ENCODE measurements around the gene SSB.

The SSB gene

GRCh38 chr2:169790581-169790980 lies 8.1 kb upstream of the SSB start:
- TF ChIP-seq CTCF (conservative IDR thresholded peaks at IDR 0.05), result no peak

GRCh38 chr2:169795181-169795580 lies 3.5 kb upstream of the SSB start:
- H3K27ac ChIP-seq, result no peak overlapping the region
- TF ChIP-seq CTCF (conservative IDR thresholded peaks at IDR 0.05), result no peak

More at GRCh38 chr2:169790581-169790980, 8.1 kb upstream of the SSB start:
- no peak overlapping the region for H3K27ac ChIP-seq

DNA sequence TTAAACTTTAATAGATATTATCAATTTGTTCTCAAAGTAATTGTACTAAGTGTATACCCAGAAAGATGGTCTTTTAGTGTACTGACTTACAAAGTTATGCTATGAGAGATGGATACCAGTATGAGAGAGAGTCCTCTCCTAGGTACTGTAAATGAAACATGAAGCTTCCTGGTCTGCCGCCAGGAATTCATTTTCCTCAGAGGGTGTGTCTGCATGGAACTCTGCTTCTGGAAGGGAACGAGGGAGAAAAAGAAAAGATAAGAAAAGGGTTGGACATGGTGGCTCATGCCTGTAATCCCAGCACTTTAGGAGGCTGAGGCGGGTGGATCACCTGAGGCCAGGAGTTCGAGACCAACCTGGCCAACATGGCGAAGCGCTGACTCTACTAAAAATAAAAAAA lies 2.2 kb upstream of the SSB start:
- H3K27ac ChIP-seq, result no peak overlapping the region
- TF ChIP-seq CTCF (conservative IDR thresholded peaks at IDR 0.05), result no peak

DNA sequence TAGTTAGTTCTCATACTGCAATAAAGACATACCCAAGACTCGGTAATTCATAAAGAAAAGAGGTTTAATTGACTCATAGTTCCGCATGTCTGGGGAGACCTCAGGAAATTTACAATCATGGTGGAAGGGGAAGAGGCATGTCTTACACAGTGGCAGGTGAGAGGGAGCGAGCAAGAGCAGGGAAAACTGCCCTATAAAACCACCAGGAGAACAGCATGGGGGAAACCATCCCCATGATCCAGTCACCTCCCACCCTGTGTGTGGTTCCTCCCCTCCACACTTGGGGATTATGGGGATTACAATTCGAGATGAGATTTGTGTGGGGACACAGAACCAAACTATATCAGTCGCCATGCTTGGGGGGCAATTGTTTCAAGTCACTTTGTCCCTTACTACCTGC lies 1.1 kb upstream of the SSB start:
- no peak for TF ChIP-seq CTCF (conservative IDR thresholded peaks at IDR 0.05)
- H3K27ac ChIP-seq, result no peak overlapping the region

DNA sequence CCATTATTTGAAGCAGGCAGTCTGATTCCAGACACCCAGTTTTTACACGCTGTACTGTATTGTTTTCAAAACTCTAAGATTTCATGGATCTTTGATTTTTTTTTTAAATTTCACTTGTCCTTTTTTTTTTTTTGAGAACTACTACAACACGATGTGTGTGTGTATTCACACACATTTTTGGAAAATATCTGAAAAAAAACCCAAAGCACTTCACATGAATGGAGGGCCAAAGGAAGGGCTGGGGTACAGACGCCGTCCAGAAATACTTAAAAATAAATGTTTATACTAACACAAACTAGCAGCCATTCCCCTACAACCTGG lies 314 bp upstream of the SSB start:
- no peak for TF ChIP-seq CTCF (conservative IDR thresholded peaks at IDR 0.05)
- H3K27ac ChIP-seq, result peak overlapping the region; percentile 92

DNA sequence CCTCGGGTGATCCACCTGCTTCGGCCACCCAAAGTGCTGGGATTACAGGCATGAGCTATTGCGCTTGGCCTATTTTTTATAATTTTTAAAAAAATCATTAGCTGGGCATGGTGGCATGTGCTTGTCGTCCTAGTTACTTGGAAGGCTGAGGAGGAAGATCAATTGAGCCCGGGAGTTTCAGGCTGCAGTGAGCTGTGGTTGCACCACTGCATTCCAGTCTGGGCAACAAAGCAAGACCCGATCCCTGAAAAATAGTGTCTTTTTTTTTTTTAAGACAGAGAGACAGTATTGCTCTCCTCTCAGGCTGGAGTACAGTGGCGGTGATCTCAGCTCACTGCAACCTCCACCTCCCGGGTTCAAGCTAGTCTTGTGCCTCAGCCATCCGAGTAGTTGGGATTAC lies 4.8 kb downstream of the SSB start:
- TF ChIP-seq CTCF (conservative IDR thresholded peaks at IDR 0.05), result no peak
- no peak overlapping the region for H3K27ac ChIP-seq

- H3K27ac ChIP-seq, result no peak overlapping the region
- no peak for TF ChIP-seq CTCF (conservative IDR thresholded peaks at IDR 0.05)
Observed at GRCh38 chr2:169806586-169806985, 7.9 kb downstream of the SSB start.

DNA sequence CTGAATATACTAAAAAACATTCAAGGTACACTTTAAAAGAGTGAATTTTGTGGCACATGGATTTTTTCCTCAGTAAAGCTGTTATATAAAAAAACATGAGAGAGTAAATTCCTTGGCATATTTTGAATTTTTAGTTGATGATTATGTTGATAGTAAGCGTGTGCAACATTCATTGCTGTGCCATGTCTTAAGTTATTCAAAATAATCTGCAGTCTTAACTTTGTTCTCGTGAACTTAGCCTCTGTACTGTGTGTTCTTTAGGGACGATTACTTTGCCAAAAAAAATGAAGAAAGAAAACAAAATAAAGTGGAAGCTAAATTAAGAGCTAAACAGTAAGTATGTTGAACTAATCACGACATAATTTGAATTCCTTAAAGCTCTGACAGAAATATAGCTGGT lies 9.6 kb downstream of the SSB start:
- H3K27ac ChIP-seq, result no peak overlapping the region
- no peak for TF ChIP-seq CTCF (conservative IDR thresholded peaks at IDR 0.05)

Data from VCaP (cell line).